Measurements from ENCODE around the gene CEP170B. TPM values are rescaled to one million over a fixed set of nuclear protein-coding genes. Genes with fewer than 3 reads are reported as not detected.

Gene CEP170B
- total and polyA plus RNA-seq, 3 donors from 2014 or later: 33.9 to 79.7 (median 73.9) TPM

- 63 to 87% methylated on average over 5 to 8 of the region's 8 CpGs for WGBS, 2 donors
- no peaks in the 10 kb centered on the region for H3K27me3 ChIP-seq
- H3K4me1 ChIP-seq: peaks cover 25% of the 10 kb centered on the region
- no peaks in the 10 kb centered on the region for H3K9me3 ChIP-seq
- intact Hi-C loops (cut with DNase I; ENCODE audit: low total_unique reads): no loop called here
- peak overlapping the region; percentile 45 to 47 for H3K27ac ChIP-seq
- H3K4me3 ChIP-seq: no peak overlapping the region
- H3K36me3 ChIP-seq (ENCODE audit: low read depth, missing control alignments): no peaks in the 10 kb centered on the region
- TF ChIP-seq, protein P1, sequence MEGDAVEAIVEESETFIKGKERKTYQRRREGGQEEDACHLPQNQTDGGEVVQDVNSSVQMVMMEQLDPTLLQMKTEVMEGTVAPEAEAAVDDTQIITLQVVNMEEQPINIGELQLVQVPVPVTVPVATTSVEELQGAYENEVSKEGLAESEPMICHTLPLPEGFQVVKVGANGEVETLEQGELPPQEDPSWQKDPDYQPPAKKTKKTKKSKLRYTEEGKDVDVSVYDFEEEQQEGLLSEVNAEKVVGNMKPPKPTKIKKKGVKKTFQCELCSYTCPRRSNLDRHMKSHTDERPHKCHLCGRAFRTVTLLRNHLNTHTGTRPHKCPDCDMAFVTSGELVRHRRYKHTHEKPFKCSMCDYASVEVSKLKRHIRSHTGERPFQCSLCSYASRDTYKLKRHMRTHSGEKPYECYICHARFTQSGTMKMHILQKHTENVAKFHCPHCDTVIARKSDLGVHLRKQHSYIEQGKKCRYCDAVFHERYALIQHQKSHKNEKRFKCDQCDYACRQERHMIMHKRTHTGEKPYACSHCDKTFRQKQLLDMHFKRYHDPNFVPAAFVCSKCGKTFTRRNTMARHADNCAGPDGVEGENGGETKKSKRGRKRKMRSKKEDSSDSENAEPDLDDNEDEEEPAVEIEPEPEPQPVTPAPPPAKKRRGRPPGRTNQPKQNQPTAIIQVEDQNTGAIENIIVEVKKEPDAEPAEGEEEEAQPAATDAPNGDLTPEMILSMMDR (IDR thresholded peaks at IDR 0.05): no peak
- peak; percentile 48 for DNase-seq
Measured at GRCh38 chr14:104876251-104876699, 11.2 kb downstream of the CEP170B start.

- TF ChIP-seq, protein P1 (IDR thresholded peaks at IDR 0.05): no peak
- no peak for TF ChIP-seq POLR2A (IDR thresholded peaks at IDR 0.05)
- H3K36me3 ChIP-seq (ENCODE audit: low read depth, missing control alignments): no peaks in the 10 kb centered on the region
- WGBS, 2 donors: 77 to 86% methylated on average over 11 of the region's 14 CpGs
- no peak overlapping the region for H3K4me3 ChIP-seq
- H3K4me1 ChIP-seq: peaks cover 25% of the 10 kb centered on the region
- no peak overlapping the region for H3K27ac ChIP-seq
- DNase-seq: no peak
- intact Hi-C loops (cut with DNase I; ENCODE audit: low total_unique reads): no loop called here
- no peaks in the 10 kb centered on the region for H3K27me3 ChIP-seq
- no peaks in the 10 kb centered on the region for H3K9me3 ChIP-seq
Measured at GRCh38 chr14:104877066-104877805, 12.2 kb downstream of the CEP170B start.

DNA sequence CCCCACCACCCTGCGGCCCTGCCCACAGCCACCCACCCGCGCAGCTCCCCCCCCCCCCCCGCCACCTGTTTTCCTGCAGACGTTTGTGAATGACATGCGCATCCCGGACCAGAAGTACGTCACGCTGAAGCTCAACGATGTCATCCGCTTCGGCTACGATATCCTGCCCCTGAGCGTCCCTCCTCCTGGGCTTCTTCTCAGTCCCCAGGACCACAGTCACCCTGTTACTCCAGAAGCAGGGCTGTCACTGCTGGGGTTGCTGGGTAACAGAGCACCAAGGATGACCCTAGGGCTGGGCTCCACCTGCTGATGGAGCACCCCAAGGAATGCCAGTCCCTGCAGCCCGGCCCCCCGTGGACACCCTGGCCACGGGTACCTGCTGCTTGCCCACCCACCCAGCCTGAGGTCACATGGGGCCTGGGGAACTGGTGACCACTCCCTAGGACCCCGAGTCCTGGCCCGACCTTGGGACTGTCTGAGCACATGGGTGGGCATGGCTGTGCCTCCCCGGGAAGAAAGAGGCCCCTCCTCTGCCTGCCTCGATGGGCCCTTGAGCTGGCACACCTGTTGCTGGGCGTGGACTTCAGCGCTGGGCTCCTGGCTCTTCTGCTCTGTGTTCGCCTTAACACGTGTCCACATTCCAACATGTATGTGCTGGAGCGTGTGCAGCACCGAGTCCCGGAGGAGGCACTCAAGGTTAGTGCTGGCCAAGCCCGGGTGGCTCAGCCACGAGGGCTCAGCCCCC lies 12.9 kb downstream of the CEP170B start:
- H3K27me3 ChIP-seq: no peaks in the 10 kb centered on the region
- H3K4me3 ChIP-seq: no peak overlapping the region
- no peaks in the 10 kb centered on the region for H3K36me3 ChIP-seq (ENCODE audit: low read depth, missing control alignments)
- peaks cover 19% of the 10 kb centered on the region for H3K4me1 ChIP-seq
- WGBS, 2 donors: 74 to 82% methylated on average over 12 to 30 of the region's 30 CpGs
- no peaks in the 10 kb centered on the region for H3K9me3 ChIP-seq
- intact Hi-C loops (cut with DNase I; ENCODE audit: low total_unique reads): no loop called here
- H3K27ac ChIP-seq: no peak overlapping the region
- no peak for DNase-seq
- TF ChIP-seq POLR2A (IDR thresholded peaks at IDR 0.05): no peak
- TF ChIP-seq, protein P1 (IDR thresholded peaks at IDR 0.05): no peak

GRCh38 chr14:104878582-104878981 lies 13.5 kb downstream of the CEP170B start:
- DNase-seq: no peak
- no peak overlapping the region for H3K27ac ChIP-seq
- no peaks in the 10 kb centered on the region for H3K36me3 ChIP-seq (ENCODE audit: low read depth, missing control alignments)
- no peaks in the 10 kb centered on the region for H3K9me3 ChIP-seq
- H3K4me1 ChIP-seq: peaks cover 14% of the 10 kb centered on the region
- no peaks in the 10 kb centered on the region for H3K27me3 ChIP-seq
- WGBS, 2 donors: 90% methylated on average over 14 of the region's 14 CpGs; no CpG with 5 or more reads in 1 of the 2 donors
- intact Hi-C loops (cut with DNase I; ENCODE audit: low total_unique reads): no loop called here
- H3K4me3 ChIP-seq: no peak overlapping the region
- TF ChIP-seq, protein P1 (IDR thresholded peaks at IDR 0.05): no peak
- no peak for TF ChIP-seq POLR2A (IDR thresholded peaks at IDR 0.05)

Measured in testis (tissue), 3 donors.